Measurements from ENCODE around the gene CCDC69.

Gene CCDC69

DNA sequence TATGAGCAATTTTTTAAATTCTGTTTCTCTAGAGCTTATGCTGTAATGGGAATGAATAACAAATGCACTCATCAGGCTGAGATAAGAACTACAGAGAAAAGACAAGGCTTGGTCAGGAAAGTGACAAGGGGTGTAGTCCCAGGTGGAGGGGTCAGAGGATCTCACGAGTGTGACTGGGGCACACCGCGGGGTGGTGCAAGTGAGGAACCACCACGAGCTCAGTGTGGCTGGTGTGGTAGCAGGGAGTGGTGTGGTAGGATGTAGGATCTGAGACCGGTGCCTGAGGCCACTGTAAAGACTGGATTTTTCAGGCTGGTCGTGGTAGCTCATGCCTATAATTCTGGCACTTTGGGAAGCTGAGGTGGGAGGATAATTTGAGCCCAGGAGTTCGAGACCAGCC, 75.3 kb downstream of the CCDC69 start:
- Histone ChIP-seq H3K9me3 (ENCODE audit: control insufficient read depth, insufficient read depth, low read length) (no peaks in the 10 kb centered on the region), H3K36me3 (ENCODE audit: insufficient read depth, low read length) (peaks cover 3% of the 10 kb centered on the region; the same call in 1 of the 2 replicates), H3K9ac (ENCODE audit: low read depth, low read length) (no peak overlapping the region), H3K4me1 (ENCODE audit: insufficient read depth, low read length) (0 out of 2 replicates have a peak, but pooled peaks cover 12% of the 10 kb centered on the region)

DNA sequence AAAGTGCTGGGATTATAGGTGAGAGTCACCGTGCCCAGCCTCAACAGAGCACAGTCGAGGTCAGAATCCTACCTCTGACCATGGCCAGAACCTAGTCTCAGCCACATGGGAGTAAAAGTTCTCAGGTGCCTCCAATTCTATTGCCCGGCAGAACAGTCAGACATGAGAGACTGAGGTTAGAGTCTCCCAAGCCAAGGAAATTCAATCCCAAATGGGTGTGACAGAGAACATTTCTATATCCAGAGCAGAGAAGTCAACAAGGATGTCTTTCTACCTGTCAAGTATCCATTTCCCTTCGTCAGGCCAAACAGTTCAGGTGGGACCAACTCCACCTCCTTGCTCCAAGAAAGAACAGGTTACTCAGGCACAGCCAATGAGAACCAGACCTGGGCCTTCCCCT, 76.9 kb downstream of the CCDC69 start:
- H3K4me1 ChIP-seq (ENCODE audit: insufficient read depth, low read length), result peaks cover 18% of the 10 kb centered on the region
- no peaks in the 10 kb centered on the region for H3K9me3 ChIP-seq (ENCODE audit: control insufficient read depth, insufficient read depth, low read length)
- H3K36me3 ChIP-seq (ENCODE audit: insufficient read depth, low read length), result peaks cover 3% of the 10 kb centered on the region; the same call in 1 of the 2 replicates
- H3K9ac ChIP-seq (ENCODE audit: low read depth, low read length), result no peak overlapping the region

DNA sequence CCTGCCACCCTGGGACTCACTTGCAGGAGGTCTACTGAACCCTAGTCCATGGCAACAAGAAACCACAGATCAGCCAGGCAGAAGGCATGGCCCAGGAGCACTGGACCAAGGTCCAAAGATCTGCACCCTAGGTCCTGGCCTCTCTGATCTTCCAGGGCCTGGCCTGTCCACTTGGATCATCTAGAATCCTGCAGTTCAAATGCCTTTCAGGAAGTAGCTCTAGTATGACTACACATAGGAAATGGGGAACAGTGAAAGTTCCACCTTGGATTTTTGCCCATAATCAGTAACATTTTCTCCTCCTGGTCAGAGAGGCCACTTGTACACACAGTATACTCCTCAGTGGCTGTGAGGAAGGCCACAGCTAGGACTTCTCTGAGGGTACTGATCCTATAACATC, 77.8 kb downstream of the CCDC69 start:
- no peak overlapping the region for H3K9ac ChIP-seq (ENCODE audit: low read depth, low read length)
- H3K36me3 ChIP-seq (ENCODE audit: insufficient read depth, low read length), result peaks cover 3% of the 10 kb centered on the region; the same call in 1 of the 2 replicates
- peaks cover 22% of the 10 kb centered on the region for H3K4me1 ChIP-seq (ENCODE audit: insufficient read depth, low read length)
- H3K9me3 ChIP-seq (ENCODE audit: control insufficient read depth, insufficient read depth, low read length), result no peaks in the 10 kb centered on the region

DNA sequence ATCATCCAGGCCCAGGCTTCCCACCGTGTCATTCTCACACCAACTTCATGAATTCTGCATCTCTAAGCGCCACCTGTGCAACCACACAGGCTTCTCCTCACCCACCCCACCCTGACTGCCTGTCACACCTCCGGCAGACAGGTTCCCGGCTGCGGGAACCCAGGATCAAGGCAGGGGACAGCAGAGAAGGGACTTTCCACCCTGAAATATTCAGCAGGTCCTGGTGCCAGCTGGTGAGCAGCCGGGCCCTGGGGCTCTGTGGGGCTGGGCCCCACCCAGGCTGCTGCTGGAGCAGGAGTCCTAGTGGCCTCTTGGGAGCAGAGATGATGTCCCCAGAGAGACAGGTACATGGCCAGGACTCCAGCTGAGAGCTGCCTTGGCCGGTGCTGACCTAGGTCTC, 79.0 kb downstream of the CCDC69 start:
- H3K9me3 ChIP-seq (ENCODE audit: control insufficient read depth, insufficient read depth, low read length), result no peaks in the 10 kb centered on the region
- peaks cover 15% of the 10 kb centered on the region for H3K4me1 ChIP-seq (ENCODE audit: insufficient read depth, low read length)
- peaks cover 3% of the 10 kb centered on the region; the same call in 1 of the 2 replicates for H3K36me3 ChIP-seq (ENCODE audit: insufficient read depth, low read length)
- no peak overlapping the region for H3K9ac ChIP-seq (ENCODE audit: low read depth, low read length)

DNA sequence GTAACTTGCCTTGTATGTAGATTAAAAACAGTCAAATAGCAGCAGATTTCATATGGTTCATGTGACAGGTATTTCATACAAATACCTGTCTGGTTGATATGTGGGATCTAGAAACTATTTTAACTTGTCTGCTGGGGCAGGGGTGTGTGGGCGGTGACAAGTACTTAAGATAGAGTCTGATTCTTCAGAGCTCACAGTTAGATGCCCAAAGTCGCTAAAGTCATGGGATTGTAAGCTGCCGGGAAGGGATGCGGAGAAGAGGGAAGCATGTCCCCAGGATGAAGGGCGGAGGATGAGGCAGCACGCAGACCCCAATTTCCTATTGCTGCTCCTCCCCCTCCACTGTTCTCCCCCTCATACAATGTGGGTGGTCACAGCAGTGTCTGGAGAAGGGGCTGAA, 79.6 kb downstream of the CCDC69 start:
- Histone ChIP-seq H3K9ac (ENCODE audit: low read depth, low read length) (no peak overlapping the region), H3K36me3 (ENCODE audit: insufficient read depth, low read length) (peaks cover 3% of the 10 kb centered on the region; the same call in 1 of the 2 replicates), H3K9me3 (ENCODE audit: control insufficient read depth, insufficient read depth, low read length) (no peaks in the 10 kb centered on the region), H3K4me1 (ENCODE audit: insufficient read depth, low read length) (peaks cover 15% of the 10 kb centered on the region)

DNA sequence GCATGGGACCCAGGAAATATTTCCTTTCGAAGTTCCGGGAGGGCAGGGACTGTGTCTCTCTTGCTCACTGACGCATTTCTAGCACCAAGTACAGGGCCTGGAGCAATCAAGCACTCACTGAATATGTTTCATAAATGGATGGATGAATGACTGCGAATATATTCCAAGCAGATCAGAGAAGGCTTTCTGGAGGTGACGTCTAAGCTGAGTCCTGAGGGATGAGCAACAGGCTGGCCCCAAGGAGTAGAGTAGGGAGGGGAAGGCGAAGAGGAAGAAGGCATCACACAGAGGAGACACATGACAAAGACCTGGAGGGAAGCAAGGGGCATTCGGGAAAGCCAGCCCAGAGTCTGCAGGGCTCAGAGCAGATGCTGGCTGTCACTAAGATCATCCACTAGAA, 80.2 kb downstream of the CCDC69 start:
- H3K9ac ChIP-seq (ENCODE audit: low read depth, low read length), result no peak overlapping the region
- H3K4me1 ChIP-seq (ENCODE audit: insufficient read depth, low read length), result peaks cover 15% of the 10 kb centered on the region
- H3K36me3 ChIP-seq (ENCODE audit: insufficient read depth, low read length), result peaks cover 3% of the 10 kb centered on the region; the same call in 1 of the 2 replicates

DNA sequence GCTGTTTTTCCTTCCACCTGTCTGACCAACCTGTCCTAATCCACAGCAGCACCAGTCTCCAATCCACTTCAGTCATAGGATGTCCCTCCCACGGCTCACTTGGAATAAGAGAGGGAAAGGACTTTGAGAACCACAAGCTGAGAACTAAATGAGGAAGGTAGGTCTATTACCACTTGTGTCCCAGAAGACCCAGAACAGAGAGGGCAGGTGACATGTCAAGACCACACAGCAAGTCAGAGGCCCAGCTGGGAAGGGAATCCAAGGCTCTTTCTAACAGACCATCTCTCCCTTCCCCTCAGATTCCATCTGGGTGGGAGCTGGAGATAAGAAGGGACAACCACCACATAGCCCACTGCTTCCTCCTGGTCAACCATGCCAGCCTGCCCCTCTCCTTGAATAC, 81.0 kb downstream of the CCDC69 start:
- H3K4me1 ChIP-seq (ENCODE audit: insufficient read depth, low read length), result peaks cover 15% of the 10 kb centered on the region
- no peak overlapping the region for H3K9ac ChIP-seq (ENCODE audit: low read depth, low read length)
- H3K36me3 ChIP-seq (ENCODE audit: insufficient read depth, low read length), result peaks cover 6% of the 10 kb centered on the region
- H3K9me3 ChIP-seq (ENCODE audit: control insufficient read depth, insufficient read depth, low read length), result no peaks in the 10 kb centered on the region; the same call in 1 of the 2 replicates

More for the DNA sequence above, 80.2 kb downstream of the CCDC69 start:
- no peaks in the 10 kb centered on the region; the same call in 1 of the 2 replicates for H3K9me3 ChIP-seq (ENCODE audit: control insufficient read depth, insufficient read depth, low read length)

DNA sequence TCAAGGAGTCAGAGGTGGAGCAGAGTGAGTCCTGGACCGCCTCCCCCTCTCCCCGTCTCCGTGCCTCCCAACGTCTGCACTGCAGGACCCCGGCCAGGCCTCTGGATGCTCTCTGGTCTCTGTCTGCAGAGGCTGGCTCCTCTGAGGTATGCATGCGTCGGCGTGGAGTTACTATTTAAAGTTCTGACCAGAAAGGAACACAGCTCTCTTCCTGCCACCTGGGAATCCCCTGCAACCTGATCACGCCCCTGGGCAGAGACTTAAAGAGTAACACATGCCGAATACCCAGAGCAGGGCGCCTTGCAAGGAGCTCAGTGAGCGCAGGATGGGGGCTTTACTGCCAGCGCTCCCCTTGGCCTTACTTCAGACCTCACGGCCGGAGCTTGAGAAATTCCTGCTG, 82.4 kb downstream of the CCDC69 start:
- no peaks in the 10 kb centered on the region; the same call in 1 of the 2 replicates for H3K9me3 ChIP-seq (ENCODE audit: control insufficient read depth, insufficient read depth, low read length)
- H3K36me3 ChIP-seq (ENCODE audit: insufficient read depth, low read length), result peaks cover 16% of the 10 kb centered on the region
- peaks cover 15% of the 10 kb centered on the region for H3K4me1 ChIP-seq (ENCODE audit: insufficient read depth, low read length)
- no peak overlapping the region for H3K9ac ChIP-seq (ENCODE audit: low read depth, low read length)

DNA sequence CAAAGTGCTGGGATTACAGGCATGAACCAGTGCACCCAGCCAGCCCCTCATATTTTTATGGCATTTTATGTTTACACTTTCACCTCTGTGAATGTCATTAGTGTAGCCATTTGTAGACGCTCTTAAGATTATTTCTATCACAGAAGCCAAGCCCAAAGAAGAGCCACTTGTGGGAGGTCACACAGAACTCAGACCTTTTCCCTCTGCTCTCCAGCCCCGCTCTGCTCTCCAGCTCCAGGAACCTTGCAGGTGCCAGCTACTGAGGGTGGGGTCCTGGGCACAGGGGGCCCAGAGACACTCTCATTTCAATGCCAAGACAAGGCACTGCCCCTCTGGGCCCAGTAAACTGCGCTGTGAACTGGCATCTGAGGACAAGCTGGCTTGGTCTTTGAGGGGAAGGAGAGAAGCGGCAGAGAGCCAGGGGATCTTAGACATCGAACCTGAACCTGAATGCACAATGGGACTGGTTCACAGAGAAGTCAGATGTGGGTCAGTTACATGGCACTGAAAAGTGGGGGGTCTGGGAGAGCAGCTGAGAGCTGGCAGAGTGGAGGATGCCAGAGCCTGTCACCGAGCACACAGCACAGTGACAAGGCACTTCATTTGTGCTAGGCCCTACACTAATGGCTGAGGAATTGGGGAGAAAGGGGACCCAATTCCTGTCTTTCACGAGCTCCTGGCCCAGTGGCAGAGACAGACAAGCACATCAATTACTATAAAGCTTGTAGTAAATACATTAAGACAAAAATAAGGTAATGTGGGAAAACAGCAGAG, 83.0 kb downstream of the CCDC69 start:
- peaks cover 15% of the 10 kb centered on the region for H3K4me1 ChIP-seq (ENCODE audit: insufficient read depth, low read length)
- H3K9me3 ChIP-seq (ENCODE audit: control insufficient read depth, insufficient read depth, low read length), result no peaks in the 10 kb centered on the region; the same call in 1 of the 2 replicates
- no peak overlapping the region for H3K9ac ChIP-seq (ENCODE audit: low read depth, low read length)
- peaks cover 21% of the 10 kb centered on the region for H3K36me3 ChIP-seq (ENCODE audit: insufficient read depth, low read length)

DNA sequence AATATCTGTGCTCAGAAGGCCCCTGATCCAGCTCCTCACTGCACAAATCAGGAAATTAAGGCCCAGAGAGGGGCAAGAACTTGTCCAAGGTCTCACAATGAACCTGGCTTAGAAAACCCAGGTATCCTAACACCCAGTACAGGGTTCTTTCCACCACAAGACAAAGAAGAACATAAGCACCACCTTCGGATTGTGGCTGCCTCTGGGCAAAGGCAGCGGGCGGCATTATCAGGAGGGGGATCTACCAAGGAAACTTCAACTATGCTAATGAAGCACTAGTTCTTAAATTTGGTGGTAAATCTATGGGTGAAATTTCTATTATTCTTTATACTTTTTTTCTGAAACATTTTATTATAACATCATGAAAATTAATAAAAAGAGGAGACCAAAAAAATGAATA, 84.2 kb downstream of the CCDC69 start:
- Histone ChIP-seq H3K4me1 (ENCODE audit: insufficient read depth, low read length) (peaks cover 15% of the 10 kb centered on the region), H3K9me3 (ENCODE audit: control insufficient read depth, insufficient read depth, low read length) (no peaks in the 10 kb centered on the region; the same call in 1 of the 2 replicates), H3K9ac (ENCODE audit: low read depth, low read length) (no peak overlapping the region), H3K36me3 (ENCODE audit: insufficient read depth, low read length) (peaks cover 23% of the 10 kb centered on the region)

DNA sequence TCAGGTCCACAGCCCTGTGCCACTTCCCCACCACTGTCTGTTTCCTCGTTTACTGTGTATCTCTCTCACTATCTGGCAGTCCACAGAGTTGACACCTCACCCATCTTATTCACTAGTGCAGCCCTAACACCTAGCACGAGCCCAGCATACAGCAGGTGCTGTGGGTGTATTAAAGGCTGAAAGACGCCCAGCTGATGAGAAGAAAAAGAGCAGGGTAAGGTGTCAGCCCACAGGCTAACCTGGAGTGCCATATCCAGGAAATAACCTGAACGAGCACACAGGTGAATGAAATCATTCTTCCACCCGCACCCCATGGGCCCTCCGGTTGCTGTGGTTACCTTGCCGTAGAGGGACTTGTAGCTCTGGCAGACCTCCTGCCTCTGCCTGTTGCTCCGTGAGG, 84.9 kb downstream of the CCDC69 start:
- Histone ChIP-seq H3K4me1 (ENCODE audit: insufficient read depth, low read length) (peaks cover 15% of the 10 kb centered on the region), H3K36me3 (ENCODE audit: insufficient read depth, low read length) (peaks cover 26% of the 10 kb centered on the region), H3K9me3 (ENCODE audit: control insufficient read depth, insufficient read depth, low read length) (no peaks in the 10 kb centered on the region; the same call in 1 of the 2 replicates), H3K9ac (ENCODE audit: low read depth, low read length) (no peak overlapping the region)

DNA sequence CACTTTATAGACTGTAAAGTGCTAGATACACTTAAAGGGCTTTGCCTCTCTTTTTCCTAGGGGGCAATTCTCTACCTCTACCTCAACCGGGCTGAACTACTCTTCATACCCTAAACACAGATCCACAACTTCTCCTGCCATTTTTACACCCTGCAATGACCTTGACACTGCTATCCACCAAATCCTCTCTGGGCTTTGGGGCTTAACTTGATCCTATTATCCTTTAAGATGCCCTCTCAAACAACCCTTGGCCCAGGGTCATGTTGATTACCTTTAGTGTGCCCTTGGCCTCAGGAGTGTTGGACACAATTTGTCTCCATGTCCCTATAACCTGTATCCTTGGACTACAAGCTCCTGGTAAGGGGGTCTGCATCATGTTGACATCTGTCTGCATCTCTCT, 85.8 kb downstream of the CCDC69 start:
- H3K9ac ChIP-seq (ENCODE audit: low read depth, low read length), result no peak overlapping the region
- no peaks in the 10 kb centered on the region; the same call in 1 of the 2 replicates for H3K9me3 ChIP-seq (ENCODE audit: control insufficient read depth, insufficient read depth, low read length)
- H3K4me1 ChIP-seq (ENCODE audit: insufficient read depth, low read length), result peaks cover 15% of the 10 kb centered on the region
- H3K36me3 ChIP-seq (ENCODE audit: insufficient read depth, low read length), result peaks cover 26% of the 10 kb centered on the region

DNA sequence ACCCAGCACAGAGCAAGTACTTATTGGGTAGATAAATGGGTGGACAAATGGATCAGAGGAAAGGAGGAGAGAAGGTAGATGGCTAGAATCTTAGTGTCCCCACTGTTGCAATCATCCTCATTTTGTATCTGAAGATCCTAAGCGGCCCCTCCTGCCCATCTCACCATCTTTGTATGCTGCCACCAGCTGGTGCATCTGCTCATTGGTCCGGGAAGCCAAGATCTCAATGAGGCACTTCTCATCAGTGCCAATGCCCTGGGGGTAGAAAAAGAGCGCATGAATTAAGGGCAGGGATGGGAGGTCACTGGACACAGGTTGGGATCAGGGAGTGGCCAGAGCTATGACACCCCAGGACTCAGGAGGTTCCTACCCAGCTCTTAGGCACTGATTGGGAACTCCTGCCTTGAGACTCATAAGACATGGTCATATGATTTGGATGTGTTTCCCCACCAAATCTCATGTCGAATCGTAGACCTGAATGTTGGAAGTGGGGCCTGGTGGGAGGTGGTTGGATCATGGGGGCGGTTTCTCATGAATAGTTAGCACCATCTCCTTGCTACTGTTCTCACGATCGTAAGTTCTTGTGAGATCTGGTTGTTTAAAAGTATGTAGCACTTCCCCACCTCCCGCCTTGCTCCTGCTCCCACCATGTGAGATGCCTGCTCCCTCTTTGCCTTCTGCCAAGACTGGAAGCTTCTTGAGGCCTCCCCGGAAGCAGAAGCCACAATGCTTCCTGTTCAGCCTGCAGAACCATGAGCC, 86.6 kb downstream of the CCDC69 start:
- Histone ChIP-seq H3K9me3 (ENCODE audit: control insufficient read depth, insufficient read depth, low read length) (no peaks in the 10 kb centered on the region; the same call in 1 of the 2 replicates), H3K36me3 (ENCODE audit: insufficient read depth, low read length) (peaks cover 33% of the 10 kb centered on the region), H3K4me1 (ENCODE audit: insufficient read depth, low read length) (peaks cover 11% of the 10 kb centered on the region), H3K9ac (ENCODE audit: low read depth, low read length) (no peak overlapping the region)

DNA sequence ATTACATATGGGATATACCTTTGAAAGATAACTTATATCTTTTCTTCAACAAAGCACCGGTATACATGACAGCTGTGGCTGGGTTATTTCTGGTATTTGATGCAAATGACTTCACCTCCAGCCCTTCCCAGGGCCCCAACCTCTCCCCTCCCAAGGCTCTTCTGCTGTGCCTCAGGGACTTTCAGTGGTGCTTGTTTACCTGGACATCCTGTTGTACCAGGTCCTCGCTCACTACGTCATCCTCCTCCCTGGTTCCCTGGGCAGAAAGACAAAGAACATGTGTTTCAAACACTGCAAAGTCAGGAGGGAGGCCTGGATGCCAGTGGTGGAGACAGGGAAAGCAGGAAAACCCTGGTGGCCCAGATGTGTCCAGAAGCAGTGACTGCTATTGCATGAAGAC, 89.7 kb downstream of the CCDC69 start:
- H3K36me3 ChIP-seq (ENCODE audit: insufficient read depth, low read length), result peaks cover 44% of the 10 kb centered on the region
- H3K9me3 ChIP-seq (ENCODE audit: control insufficient read depth, insufficient read depth, low read length), result no peaks in the 10 kb centered on the region; the same call in 1 of the 2 replicates
- H3K9ac ChIP-seq (ENCODE audit: low read depth, low read length), result no peak overlapping the region
- H3K4me1 ChIP-seq (ENCODE audit: insufficient read depth, low read length), result no peaks in the 10 kb centered on the region

Measured in ES-I3 (cell line).